HG02763 (cell line): ENCODE measurements around the gene MTA1.

Source experiments
- ATAC-seq: cut with Tn5 transposase; IDR thresholded peaks from one replicate; pipeline ENCODE4 v1.9.1; 2021; ENCODE audit warnings: mild to moderate bottlenecking, moderate library complexity; ENCODE audit not compliant: unreplicated experiment

MTA1 gene

DNA sequence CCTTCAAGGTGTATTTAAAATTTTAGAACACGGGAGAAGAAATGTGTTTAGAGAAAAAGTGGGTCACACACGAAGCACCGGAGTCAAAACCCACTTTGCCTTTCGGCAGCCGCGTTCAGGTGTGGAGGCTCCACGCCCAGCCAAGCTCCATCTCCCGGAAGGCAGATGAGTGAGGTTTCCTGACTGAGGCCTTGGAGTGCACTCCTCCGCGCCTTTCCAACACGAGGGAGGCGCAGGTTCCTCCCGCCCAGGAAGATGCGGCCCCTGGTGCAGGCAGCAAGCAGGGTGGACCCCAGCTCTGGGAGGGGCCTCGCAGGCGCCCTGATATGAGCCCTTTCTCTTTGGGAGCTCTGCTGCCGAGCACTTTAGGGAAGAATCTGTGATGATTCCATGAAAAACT, 22.5 kb downstream of the MTA1 start:
- no peak for ATAC-seq

- ATAC-seq: no peak
Measured at GRCh38 chr14:105442834-105443233, 23.2 kb downstream of the MTA1 start.

- no peak for ATAC-seq
Measured at GRCh38 chr14:105444859-105445258, 25.2 kb downstream of the MTA1 start.

DNA sequence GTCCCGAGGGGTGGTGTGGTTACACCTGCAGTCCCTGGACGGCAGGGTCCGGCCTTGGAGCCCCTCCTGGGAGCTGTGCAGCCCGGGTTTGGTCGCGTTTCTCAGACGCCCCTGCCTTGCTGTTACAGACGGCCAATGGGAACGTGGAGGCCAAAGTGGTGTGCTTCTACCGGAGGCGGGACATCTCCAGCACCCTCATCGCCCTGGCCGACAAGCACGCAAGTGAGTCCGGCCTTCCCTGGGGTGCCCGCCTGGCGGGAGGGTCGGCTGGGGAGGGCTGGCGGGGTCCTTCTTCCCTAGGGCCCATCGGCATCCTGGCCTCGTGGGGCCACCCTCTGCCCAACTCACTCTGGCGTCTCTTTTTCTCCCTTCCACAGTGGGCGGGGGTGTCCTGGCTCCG, 25.7 kb downstream of the MTA1 start:
- ATAC-seq: no peak

GRCh38 chr14:105445901-105446845, 26.5 kb downstream of the MTA1 start:
- no peak for ATAC-seq

- ATAC-seq: no peak
Measured at GRCh38 chr14:105446971-105447370, 27.3 kb downstream of the MTA1 start.

DNA sequence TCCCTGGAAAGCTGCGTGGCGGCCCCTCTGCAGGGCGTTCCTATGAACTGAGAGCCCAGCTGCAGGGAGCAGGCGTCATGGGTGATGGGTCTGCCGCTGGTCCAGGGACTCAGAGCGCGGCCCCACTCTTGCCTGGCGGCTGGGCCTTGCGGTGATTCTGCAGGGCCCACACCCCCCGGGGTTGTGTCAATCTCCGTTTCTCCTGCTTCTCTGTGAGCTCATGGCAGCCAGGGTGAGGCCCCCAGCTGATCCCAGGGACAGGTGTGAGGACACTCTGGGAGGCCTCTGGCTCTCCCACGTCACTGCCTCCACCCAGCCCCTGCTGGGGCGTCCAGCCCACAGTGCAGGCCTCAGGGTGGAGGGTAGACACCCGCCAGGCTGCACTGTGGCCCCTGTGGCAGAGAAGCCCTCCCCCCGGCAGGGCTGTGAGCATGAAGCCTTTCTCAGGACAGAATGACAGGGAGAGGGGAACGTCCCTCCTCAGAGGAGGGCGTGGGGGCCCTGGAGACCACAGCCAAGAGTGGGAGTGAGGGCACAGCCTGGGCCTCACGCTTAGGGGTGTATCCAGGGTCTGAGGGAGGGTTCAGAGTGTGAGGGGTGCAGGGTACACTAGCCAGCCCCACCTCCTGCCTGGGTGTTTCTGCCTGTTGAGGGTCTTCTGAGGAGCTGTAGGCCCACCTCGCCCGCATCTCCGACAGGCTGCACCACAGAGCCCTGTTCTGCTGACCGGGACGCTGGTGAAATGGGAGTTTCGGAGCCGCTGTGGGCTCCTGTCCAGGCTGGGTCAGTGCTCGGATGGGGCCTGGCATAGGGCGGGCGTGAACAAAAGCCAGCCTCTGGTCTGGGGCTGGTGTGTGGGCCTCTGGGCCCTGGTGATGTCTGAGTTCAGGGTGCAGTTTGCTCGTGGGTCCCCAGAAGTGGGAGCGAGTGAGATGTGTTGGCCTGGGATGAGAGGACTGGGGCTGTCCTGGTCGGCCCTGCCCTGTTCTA, 28.3 kb downstream of the MTA1 start:
- ATAC-seq: no peak

DNA sequence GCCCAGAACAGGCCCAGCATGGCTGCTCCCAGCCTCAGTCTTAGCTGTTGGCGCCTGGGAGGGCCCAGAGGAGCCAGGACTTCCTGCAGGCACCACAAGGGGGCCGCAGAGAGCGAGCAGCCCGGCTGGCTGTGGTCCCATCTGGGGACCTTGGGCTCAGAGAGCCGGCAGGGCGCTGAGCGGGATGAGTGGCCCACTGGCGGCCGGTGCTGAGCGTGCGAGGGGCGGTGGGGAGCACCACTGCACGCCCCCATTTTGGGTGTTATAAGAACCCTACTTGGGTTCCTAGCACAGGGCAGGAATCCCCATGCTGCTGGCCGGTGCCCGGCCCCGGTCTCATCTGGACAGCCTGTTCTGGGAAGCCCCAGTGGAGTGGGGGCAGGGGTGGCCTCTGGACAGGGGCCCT, 29.1 kb downstream of the MTA1 start:
- ATAC-seq: no peak

DNA sequence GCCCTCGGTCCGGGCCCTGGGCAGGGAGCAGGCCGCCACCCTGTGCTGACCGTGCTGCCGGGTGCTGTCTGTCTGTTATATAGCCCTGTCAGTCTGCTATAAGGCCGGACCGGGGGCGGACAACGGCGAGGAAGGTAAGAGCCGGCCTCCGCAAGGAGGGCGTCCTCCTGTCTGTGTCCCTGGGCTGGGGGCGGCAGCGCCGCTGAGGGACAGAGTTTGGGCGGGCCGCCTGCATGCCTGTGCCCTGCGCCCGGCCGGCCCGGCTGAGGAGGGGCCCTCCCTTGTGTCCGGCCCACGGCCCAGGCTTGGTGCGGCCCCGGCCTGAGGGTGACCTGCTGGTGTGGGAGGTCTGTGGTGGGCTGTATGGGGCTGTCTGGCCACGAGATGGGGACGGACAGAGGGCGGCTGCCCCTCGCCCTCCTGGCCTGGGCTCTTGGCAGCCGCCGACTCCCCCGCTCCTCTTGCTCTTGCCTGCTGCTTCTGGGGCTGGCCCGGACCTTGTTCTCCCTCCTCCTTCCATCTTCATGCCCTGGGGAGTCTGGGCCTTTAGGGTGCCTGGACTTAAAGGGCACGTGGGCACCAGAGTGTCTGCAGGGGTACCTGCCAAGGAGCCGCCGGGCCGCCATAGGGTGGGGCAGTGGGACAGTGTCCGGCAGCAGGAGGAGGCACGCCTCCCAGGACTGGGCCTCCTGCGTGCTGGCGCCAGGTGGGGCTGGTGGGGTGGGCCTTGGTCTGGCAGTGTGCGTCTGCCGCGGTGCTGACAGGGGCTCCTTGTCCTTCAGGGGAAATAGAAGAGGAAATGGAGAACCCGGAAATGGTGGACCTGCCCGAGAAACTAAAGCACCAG, 29.9 kb downstream of the MTA1 start:
- no peak for ATAC-seq

DNA sequence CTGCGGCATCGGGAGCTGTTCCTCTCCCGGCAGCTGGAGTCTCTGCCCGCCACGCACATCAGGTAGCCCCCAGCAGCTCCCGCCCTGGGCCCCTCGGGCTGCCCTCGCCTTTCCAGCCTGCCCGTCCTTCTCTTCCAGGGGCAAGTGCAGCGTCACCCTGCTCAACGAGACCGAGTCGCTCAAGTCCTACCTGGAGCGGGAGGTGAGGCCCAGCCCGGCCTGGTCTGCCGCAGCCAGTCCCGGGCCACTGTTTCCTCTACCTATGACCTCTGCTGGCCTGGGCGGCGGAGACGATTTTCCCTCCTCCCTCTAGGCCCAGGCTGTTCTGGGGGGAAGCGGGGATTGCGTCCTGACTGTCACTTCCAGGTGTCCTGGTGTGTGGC, 30.5 kb downstream of the MTA1 start:
- no peak for ATAC-seq

GRCh38 chr14:105450864-105451720, 31.5 kb downstream of the MTA1 start:
- ATAC-seq: no peak

- ATAC-seq: no peak
Measured at GRCh38 chr14:105452963-105453362, 33.3 kb downstream of the MTA1 start.

DNA sequence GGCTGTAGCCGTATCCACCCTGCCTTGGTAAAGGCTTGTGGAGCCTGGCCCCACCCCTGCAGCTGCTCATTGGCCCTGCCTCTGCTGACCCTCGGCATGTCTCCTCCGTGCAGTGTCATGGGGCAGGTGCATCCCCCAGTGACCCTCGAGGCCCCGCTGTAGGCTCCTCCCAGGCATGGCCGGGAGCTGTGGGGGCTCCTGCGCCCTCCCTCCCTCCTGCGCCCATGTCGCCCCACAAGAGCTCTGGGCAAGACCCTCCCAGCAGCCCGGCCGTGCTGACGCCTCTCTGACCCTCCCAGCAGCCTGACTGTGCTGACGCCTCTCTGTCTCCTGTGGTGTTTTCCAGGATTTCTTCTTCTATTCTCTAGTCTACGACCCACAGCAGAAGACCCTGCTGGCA, 34.2 kb downstream of the MTA1 start:
- ATAC-seq: no peak

- no peak for ATAC-seq
Measured at GRCh38 chr14:105455086-105455640, 35.5 kb downstream of the MTA1 start.

- ATAC-seq: no peak
Measured at GRCh38 chr14:105455766-105456660, 36.4 kb downstream of the MTA1 start.

GRCh38 chr14:105456736-105457617, 37.4 kb downstream of the MTA1 start:
- ATAC-seq: no peak

GRCh38 chr14:105458010-105458409, 38.4 kb downstream of the MTA1 start:
- ATAC-seq: no peak
